HG03457 (cell line): Measurements from ENCODE around the gene DXO.
"Not testable (repeated sequence)": the region's sequence is repeated elsewhere in the genome, so short reads cannot be mapped to it uniquely, and the experiment has no call there.

Experiments
- ATAC-seq: cut with Tn5 transposase; IDR thresholded peaks from one replicate; pipeline ENCODE4 v1.9.1; 2021; ENCODE audit warnings: moderate number of reproducible peaks; ENCODE audit not compliant: unreplicated experiment

Gene DXO

GRCh38 chr6:31971993-31972708 is at the start of gene DXO:
Gene DXO, minus strand, starts transcription at chr6:31972138. Its CDS starts 463 bp downstream, at chr6:31971675.
- ATAC-seq = peak; percentile 66

GRCh38 chr6:32014547-32014946 is 42.6 kb upstream of the DXO start, which contains the start of gene C4B:
Gene C4B, plus strand, starts transcription at chr6:32014795. Its CDS starts 51 bp downstream, at chr6:32014846.
- ATAC-seq = not testable (repeated sequence)

- not testable (repeated sequence) for ATAC-seq
Measured at GRCh38 chr6:32013738-32014137, 41.8 kb upstream of the DXO start.

GRCh38 chr6:32012941-32013617 is 41.1 kb upstream of the DXO start:
- ATAC-seq = not testable (repeated sequence)

GRCh38 chr6:32010856-32011530 is 39.1 kb upstream of the DXO start:
- ATAC-seq = not testable (repeated sequence)

GRCh38 chr6:32009537-32009936 is 37.6 kb upstream of the DXO start:
- not testable (repeated sequence) for ATAC-seq

- not testable (repeated sequence) for ATAC-seq
Measured at GRCh38 chr6:32008616-32009015, 36.7 kb upstream of the DXO start.

GRCh38 chr6:32008037-32008436 is 36.1 kb upstream of the DXO start:
- not testable (repeated sequence) for ATAC-seq

GRCh38 chr6:32007086-32007485 is 35.1 kb upstream of the DXO start:
- ATAC-seq = not testable (repeated sequence)

GRCh38 chr6:32005991-32006529 is 34.1 kb upstream of the DXO start:
- ATAC-seq = not testable (repeated sequence)

GRCh38 chr6:32005538-32005880 is 33.6 kb upstream of the DXO start:
- ATAC-seq = not testable (repeated sequence)

GRCh38 chr6:32004864-32005537 is 33.1 kb upstream of the DXO start:
- ATAC-seq = not testable (repeated sequence)

GRCh38 chr6:32004393-32004792 is 32.5 kb upstream of the DXO start:
- not testable (repeated sequence) for ATAC-seq

GRCh38 chr6:32003301-32003700 is 31.4 kb upstream of the DXO start:
- ATAC-seq = not testable (repeated sequence)

- ATAC-seq = not testable (repeated sequence)
Measured at GRCh38 chr6:32002546-32003268, 30.8 kb upstream of the DXO start.

GRCh38 chr6:31996385-31996784 is 24.4 kb upstream of the DXO start:
- not testable (repeated sequence) for ATAC-seq

- not testable (repeated sequence) for ATAC-seq
Measured at GRCh38 chr6:31994421-31994820, 22.5 kb upstream of the DXO start.

GRCh38 chr6:31989363-31989762 is 17.4 kb upstream of the DXO start:
- ATAC-seq = not testable (repeated sequence)

- ATAC-seq = not testable (repeated sequence)
Measured at GRCh38 chr6:31981744-31982143, 9.8 kb upstream of the DXO start, which contains the start of gene C4A. Gene C4A, plus strand, starts transcription at chr6:31982057. Its CDS starts 51 bp downstream, at chr6:31982108.

- not testable (repeated sequence) for ATAC-seq
Measured at GRCh38 chr6:31980998-31981397, 9.1 kb upstream of the DXO start.
